GM23338 (cell line): Measurements from ENCODE around the gene BMPER. TPM values are rescaled to one million over a fixed set of nuclear protein-coding genes. Genes with fewer than 3 reads are reported as not detected.

Experiments
- ATAC-seq: fragments of 200-7000 bp; cut with Tn5 transposase; 3 replicates; pipeline ENCODE4 v1.9.1; 2020
- DNase-seq: peaks from one replicate; pipeline ENCODE4 v3.0.0-alpha.2; 2015; ENCODE audit warnings: low spot score
- H2AFZ ChIP-seq: fragments of 200-600 bp; sonication (generic); 2 replicates; pipeline ENCODE4 v1.8.0; 2016; ENCODE audit warnings: antibody characterized with exemption, mild to moderate bottlenecking, moderate library complexity
- H3F3A ChIP-seq: fragments of 200-600 bp; sonication (generic); replicated peaks from 2 replicates; pipeline ENCODE4 v1.8.0; 2017; ENCODE audit warnings: antibody characterized with exemption, mixed run types, low read depth
- H3K27ac ChIP-seq: fragments of 200-600 bp; sonication (generic); 2 replicates; pipeline ENCODE4 v1.6.1; 2016; ENCODE audit warnings: low read depth
- H3K27me3 ChIP-seq: fragments of 200-600 bp; sonication (generic); 2 replicates; pipeline ENCODE4 v1.8.0; 2016; ENCODE audit warnings: mild to moderate bottlenecking, mixed run types, moderate library complexity; ENCODE audit not compliant: insufficient read depth
- H3K36me3 ChIP-seq: fragments of 200-600 bp; sonication (generic); 2 replicates; pipeline ENCODE4 v1.8.0; 2016; ENCODE audit warnings: mild to moderate bottlenecking; ENCODE audit not compliant: insufficient read depth
- H3K4me1 ChIP-seq: fragments of 200-600 bp; sonication (generic); 2 replicates; pipeline ENCODE4 v1.8.0; 2016; ENCODE audit warnings: mild to moderate bottlenecking, moderate library complexity; ENCODE audit not compliant: insufficient read depth
- H3K4me2 ChIP-seq: fragments of 200-600 bp; sonication (generic); 2 replicates; pipeline ENCODE4 v1.7.1; 2017; ENCODE audit warnings: mixed run types
- H3K4me3 ChIP-seq: fragments of 200-600 bp; sonication (generic); 2 replicates; pipeline ENCODE4 v1.6.1; 2016; ENCODE audit warnings: mixed run types
- H3K79me2 ChIP-seq: fragments of 200-600 bp; sonication (generic); replicated peaks from 2 replicates; pipeline ENCODE4 v1.8.0; 2017; ENCODE audit warnings: mild to moderate bottlenecking; ENCODE audit not compliant: insufficient read depth
- H3K9me2 ChIP-seq: fragments of 200-600 bp; sonication (generic); 2 replicates; pipeline ENCODE4 v1.8.0; 2017; ENCODE audit not compliant: insufficient read depth
- H4K20me1 ChIP-seq: fragments of 200-600 bp; sonication (generic); replicated peaks from 2 replicates; pipeline ENCODE4 v1.8.0; 2017; ENCODE audit warnings: mild to moderate bottlenecking; ENCODE audit not compliant: insufficient read depth
- H3K27ac Mint-ChIP-seq: 2 replicates; pipeline ENCODE4 v1.8.0; 2020; ENCODE audit warnings: inconsistent platforms, mild to moderate bottlenecking, moderate library complexity, mixed read lengths
- H3K27me3 Mint-ChIP-seq: 3 replicates; pipeline ENCODE4 v1.8.0; 2022; ENCODE audit warnings: low read depth, mild to moderate bottlenecking, moderate library complexity, mixed read lengths, inconsistent platforms; ENCODE audit not compliant: insufficient read depth, poor library complexity
- H3K36me3 Mint-ChIP-seq: 3 replicates; pipeline ENCODE4 v1.8.0; 2021; ENCODE audit warnings: low read depth, mild to moderate bottlenecking, inconsistent platforms, moderate library complexity, mixed read lengths
- H3K4me1 Mint-ChIP-seq: 3 replicates; pipeline ENCODE4 v1.8.0; 2020; ENCODE audit warnings: mild to moderate bottlenecking, inconsistent platforms, mixed read lengths
- H3K4me3 Mint-ChIP-seq: 3 replicates; pipeline ENCODE4 v1.8.0; 2021; ENCODE audit warnings: moderate library complexity, mild to moderate bottlenecking, inconsistent platforms, mixed read lengths
- H3K9me3 Mint-ChIP-seq: 3 replicates; pipeline ENCODE4 v1.8.0; 2020; ENCODE audit warnings: moderate library complexity, mild to moderate bottlenecking, inconsistent platforms, mixed read lengths
- CREB1 ChIP-seq: fragments of 250-450 bp; sonication (Bioruptor Pico); IDR thresholded peaks from 2 replicates; pipeline ENCODE4 v1.5.0; 2020; ENCODE audit warnings: low read depth, mild to moderate bottlenecking, moderate library complexity
- EZH2 ChIP-seq: fragments of 200-600 bp; sonication (generic); IDR thresholded peaks from one replicate; pipeline ENCODE4 v1.8.0; 2017; ENCODE audit warnings: antibody characterized with exemption, mild to moderate bottlenecking, low read depth; ENCODE audit not compliant: unreplicated experiment
- EZH2phosphoT487 ChIP-seq: fragments of 200-600 bp; sonication (generic); IDR thresholded peaks from one replicate; pipeline ENCODE4 v1.8.1; 2018; ENCODE audit warnings: antibody characterized with exemption; ENCODE audit not compliant: unreplicated experiment
- JUNB ChIP-seq: IDR thresholded peaks from one replicate; pipeline ENCODE4 v1.6.1; 2016; ENCODE audit warnings: antibody characterized with exemption; ENCODE audit not compliant: unreplicated experiment
- NANOG ChIP-seq: IDR thresholded peaks from 2 replicates; pipeline ENCODE4 v1.6.1; 2016; ENCODE audit warnings: antibody characterized with exemption, borderline replicate concordance
- POLR2AphosphoS5 ChIP-seq: IDR thresholded peaks from 2 replicates; pipeline ENCODE4 v1.6.1; 2016; ENCODE audit warnings: antibody characterized with exemption, low read depth
- STAT1 ChIP-seq: IDR thresholded peaks from one replicate; pipeline ENCODE4 v1.6.1; 2016; ENCODE audit warnings: antibody characterized with exemption; ENCODE audit not compliant: unreplicated experiment
- ZNF114 ChIP-seq: fragments of 250-450 bp; sonication (Bioruptor Pico); IDR thresholded peaks from 2 replicates; pipeline ENCODE4 v1.5.0; 2020; ENCODE audit warnings: mild to moderate bottlenecking, moderate library complexity
- ZNF331 ChIP-seq: fragments of 250-450 bp; sonication (Bioruptor Pico); IDR thresholded peaks from 2 replicates; pipeline ENCODE4 v1.5.0; 2020; ENCODE audit warnings: low read depth, mild to moderate bottlenecking, moderate library complexity
- polyA plus RNA-seq: library from polyadenylated mRNA; unstranded; fragments of >200 nt; fragmentation: Nextera tagmentation; extraction: Ambion mirVana; gene quantifications from 2 replicates; pipeline ENCODE4 v1.2.1, GENCODE V29; 2016
- total RNA-seq: library from RNA; depleted of rRNA; stranded (reverse); fragments of >200 nt; shearing (Covaris generic); gene quantifications from 2 replicates; pipeline ENCODE4 v1.2.3, GENCODE V29; 2014
- TF ChIP-seq, protein P1 (sequence below): IDR thresholded peaks from one replicate; pipeline ENCODE4 v1.6.1; 2018; ENCODE audit warnings: antibody characterized with exemption; ENCODE audit not compliant: unreplicated experiment
- TF ChIP-seq, protein P2 (sequence below): IDR thresholded peaks from 2 replicates; pipeline ENCODE4 v1.6.1; 2016; ENCODE audit warnings: antibody characterized with exemption
- TF ChIP-seq, protein P3 (sequence below): fragments of 250-450 bp; sonication (Bioruptor Pico); IDR thresholded peaks from 2 replicates; pipeline ENCODE4 v1.5.0; 2020; ENCODE audit warnings: mild to moderate bottlenecking, moderate library complexity
- TF ChIP-seq, protein P4 (sequence below), 2 experiments: fragments of 200-600 bp in 1 of 2; sonication (generic) in 1 of 2; conservative IDR thresholded peaks; 2 replicates each; pipeline versions ENCODE4 v1.5.1 to v1.6.1; 2016 to 2017; ENCODE audit warnings: antibody characterized with exemption in 2 of 2, low read depth in 2 of 2, mild to moderate bottlenecking in 2 of 2, moderate library complexity in 1 of 2

BMPER gene
- total and polyA plus RNA-seq, 2 experiments from 2014 or later: 0.53 to 1.4 TPM

DNA sequence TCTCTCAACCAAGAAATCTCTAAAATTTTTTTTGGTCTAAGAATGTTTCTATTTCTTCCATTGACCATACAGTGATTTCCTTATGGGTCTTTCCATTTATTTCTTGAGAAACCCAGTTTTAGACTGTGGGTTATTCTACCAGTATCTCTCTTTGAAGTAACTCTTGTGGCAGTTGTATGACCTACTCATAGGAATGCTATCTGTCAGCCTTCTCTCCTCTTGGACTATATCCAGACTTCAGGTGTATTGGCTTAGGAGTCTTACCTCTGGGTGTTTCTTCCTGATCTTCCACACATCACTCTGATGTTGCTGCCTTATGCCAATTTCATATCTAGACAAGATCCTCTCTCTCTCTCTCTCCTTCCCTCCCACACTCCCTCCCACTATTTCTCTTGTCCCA, 178.1 kb downstream of the BMPER start:
- Mint-ChIP-seq H3K4me3 (no peak overlapping the region), H3K27me3 (no peaks in the 10 kb centered on the region), H3K36me3 (no peaks in the 10 kb centered on the region), H3K4me1 (no peaks in the 10 kb centered on the region), H3K27ac (no peak overlapping the region), H3K9me3 (no peaks in the 10 kb centered on the region)
- Histone ChIP-seq H3K36me3 (no peaks in the 10 kb centered on the region), H3K27ac (no peak overlapping the region), H3K79me2 (no peaks in the 10 kb centered on the region), H3K27me3 (no peaks in the 10 kb centered on the region), H3K4me1 (no peaks in the 10 kb centered on the region), H2AFZ (no peak overlapping the region), H3F3A (no peaks in the 10 kb centered on the region), H4K20me1 (no peaks in the 10 kb centered on the region), H3K9me2 (peaks cover 20% of the 10 kb centered on the region), H3K4me3 (no peak overlapping the region), H3K4me2 (no peak overlapping the region)
- DNase-seq (no peak), ATAC-seq (no peak)
- TF ChIP-seq, protein P1, sequence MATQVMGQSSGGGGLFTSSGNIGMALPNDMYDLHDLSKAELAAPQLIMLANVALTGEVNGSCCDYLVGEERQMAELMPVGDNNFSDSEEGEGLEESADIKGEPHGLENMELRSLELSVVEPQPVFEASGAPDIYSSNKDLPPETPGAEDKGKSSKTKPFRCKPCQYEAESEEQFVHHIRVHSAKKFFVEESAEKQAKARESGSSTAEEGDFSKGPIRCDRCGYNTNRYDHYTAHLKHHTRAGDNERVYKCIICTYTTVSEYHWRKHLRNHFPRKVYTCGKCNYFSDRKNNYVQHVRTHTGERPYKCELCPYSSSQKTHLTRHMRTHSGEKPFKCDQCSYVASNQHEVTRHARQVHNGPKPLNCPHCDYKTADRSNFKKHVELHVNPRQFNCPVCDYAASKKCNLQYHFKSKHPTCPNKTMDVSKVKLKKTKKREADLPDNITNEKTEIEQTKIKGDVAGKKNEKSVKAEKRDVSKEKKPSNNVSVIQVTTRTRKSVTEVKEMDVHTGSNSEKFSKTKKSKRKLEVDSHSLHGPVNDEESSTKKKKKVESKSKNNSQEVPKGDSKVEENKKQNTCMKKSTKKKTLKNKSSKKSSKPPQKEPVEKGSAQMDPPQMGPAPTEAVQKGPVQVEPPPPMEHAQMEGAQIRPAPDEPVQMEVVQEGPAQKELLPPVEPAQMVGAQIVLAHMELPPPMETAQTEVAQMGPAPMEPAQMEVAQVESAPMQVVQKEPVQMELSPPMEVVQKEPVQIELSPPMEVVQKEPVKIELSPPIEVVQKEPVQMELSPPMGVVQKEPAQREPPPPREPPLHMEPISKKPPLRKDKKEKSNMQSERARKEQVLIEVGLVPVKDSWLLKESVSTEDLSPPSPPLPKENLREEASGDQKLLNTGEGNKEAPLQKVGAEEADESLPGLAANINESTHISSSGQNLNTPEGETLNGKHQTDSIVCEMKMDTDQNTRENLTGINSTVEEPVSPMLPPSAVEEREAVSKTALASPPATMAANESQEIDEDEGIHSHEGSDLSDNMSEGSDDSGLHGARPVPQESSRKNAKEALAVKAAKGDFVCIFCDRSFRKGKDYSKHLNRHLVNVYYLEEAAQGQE: no peak
- no peak for TF ChIP-seq STAT1
- TF ChIP-seq, protein P2, sequence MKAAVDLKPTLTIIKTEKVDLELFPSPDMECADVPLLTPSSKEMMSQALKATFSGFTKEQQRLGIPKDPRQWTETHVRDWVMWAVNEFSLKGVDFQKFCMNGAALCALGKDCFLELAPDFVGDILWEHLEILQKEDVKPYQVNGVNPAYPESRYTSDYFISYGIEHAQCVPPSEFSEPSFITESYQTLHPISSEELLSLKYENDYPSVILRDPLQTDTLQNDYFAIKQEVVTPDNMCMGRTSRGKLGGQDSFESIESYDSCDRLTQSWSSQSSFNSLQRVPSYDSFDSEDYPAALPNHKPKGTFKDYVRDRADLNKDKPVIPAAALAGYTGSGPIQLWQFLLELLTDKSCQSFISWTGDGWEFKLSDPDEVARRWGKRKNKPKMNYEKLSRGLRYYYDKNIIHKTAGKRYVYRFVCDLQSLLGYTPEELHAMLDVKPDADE: no peak
- TF ChIP-seq EZH2: no peak
- TF ChIP-seq ZNF114 (CRISPR knock-in tag): no peak
- no peak for TF ChIP-seq ZNF331 (CRISPR knock-in tag)
- no peak for TF ChIP-seq NANOG
- TF ChIP-seq EZH2phosphoT487: no peak
- TF ChIP-seq, protein P3, sequence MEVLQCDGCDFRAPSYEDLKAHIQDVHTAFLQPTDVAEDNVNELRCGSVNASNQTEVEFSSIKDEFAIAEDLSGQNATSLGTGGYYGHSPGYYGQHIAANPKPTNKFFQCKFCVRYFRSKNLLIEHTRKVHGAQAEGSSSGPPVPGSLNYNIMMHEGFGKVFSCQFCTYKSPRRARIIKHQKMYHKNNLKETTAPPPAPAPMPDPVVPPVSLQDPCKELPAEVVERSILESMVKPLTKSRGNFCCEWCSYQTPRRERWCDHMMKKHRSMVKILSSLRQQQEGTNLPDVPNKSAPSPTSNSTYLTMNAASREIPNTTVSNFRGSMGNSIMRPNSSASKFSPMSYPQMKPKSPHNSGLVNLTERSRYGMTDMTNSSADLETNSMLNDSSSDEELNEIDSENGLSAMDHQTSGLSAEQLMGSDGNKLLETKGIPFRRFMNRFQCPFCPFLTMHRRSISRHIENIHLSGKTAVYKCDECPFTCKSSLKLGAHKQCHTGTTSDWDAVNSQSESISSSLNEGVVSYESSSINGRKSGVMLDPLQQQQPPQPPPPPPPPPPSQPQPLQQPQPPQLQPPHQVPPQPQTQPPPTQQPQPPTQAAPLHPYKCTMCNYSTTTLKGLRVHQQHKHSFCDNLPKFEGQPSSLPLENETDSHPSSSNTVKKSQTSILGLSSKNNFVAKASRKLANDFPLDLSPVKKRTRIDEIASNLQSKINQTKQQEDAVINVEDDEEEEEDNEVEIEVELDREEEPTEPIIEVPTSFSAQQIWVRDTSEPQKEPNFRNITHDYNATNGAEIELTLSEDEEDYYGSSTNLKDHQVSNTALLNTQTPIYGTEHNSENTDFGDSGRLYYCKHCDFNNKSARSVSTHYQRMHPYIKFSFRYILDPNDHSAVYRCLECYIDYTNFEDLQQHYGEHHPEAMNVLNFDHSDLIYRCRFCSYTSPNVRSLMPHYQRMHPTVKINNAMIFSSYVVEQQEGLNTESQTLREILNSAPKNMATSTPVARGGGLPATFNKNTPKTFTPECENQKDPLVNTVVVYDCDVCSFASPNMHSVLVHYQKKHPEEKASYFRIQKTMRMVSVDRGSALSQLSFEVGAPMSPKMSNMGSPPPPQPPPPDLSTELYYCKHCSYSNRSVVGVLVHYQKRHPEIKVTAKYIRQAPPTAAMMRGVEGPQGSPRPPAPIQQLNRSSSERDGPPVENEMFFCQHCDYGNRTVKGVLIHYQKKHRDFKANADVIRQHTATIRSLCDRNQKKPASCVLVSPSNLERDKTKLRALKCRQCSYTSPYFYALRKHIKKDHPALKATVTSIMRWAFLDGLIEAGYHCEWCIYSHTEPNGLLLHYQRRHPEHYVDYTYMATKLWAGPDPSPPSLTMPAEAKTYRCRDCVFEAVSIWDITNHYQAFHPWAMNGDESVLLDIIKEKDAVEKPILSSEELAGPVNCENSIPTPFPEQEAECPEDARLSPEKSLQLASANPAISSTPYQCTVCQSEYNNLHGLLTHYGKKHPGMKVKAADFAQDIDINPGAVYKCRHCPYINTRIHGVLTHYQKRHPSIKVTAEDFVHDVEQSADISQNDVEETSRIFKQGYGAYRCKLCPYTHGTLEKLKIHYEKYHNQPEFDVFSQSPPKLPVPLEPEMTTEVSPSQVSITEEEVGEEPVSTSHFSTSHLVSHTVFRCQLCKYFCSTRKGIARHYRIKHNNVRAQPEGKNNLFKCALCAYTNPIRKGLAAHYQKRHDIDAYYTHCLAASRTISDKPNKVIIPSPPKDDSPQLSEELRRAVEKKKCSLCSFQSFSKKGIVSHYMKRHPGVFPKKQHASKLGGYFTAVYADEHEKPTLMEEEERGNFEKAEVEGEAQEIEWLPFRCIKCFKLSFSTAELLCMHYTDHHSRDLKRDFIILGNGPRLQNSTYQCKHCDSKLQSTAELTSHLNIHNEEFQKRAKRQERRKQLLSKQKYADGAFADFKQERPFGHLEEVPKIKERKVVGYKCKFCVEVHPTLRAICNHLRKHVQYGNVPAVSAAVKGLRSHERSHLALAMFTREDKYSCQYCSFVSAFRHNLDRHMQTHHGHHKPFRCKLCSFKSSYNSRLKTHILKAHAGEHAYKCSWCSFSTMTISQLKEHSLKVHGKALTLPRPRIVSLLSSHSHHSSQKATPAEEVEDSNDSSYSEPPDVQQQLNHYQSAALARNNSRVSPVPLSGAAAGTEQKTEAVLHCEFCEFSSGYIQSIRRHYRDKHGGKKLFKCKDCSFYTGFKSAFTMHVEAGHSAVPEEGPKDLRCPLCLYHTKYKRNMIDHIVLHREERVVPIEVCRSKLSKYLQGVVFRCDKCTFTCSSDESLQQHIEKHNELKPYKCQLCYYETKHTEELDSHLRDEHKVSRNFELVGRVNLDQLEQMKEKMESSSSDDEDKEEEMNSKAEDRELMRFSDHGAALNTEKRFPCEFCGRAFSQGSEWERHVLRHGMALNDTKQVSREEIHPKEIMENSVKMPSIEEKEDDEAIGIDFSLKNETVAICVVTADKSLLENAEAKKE (CRISPR knock-in tag): no peak
- no peak for TF ChIP-seq JUNB
- TF ChIP-seq POLR2AphosphoS5: no peak
- TF ChIP-seq CREB1 (CRISPR knock-in tag): no peak
- TF ChIP-seq, protein P4, sequence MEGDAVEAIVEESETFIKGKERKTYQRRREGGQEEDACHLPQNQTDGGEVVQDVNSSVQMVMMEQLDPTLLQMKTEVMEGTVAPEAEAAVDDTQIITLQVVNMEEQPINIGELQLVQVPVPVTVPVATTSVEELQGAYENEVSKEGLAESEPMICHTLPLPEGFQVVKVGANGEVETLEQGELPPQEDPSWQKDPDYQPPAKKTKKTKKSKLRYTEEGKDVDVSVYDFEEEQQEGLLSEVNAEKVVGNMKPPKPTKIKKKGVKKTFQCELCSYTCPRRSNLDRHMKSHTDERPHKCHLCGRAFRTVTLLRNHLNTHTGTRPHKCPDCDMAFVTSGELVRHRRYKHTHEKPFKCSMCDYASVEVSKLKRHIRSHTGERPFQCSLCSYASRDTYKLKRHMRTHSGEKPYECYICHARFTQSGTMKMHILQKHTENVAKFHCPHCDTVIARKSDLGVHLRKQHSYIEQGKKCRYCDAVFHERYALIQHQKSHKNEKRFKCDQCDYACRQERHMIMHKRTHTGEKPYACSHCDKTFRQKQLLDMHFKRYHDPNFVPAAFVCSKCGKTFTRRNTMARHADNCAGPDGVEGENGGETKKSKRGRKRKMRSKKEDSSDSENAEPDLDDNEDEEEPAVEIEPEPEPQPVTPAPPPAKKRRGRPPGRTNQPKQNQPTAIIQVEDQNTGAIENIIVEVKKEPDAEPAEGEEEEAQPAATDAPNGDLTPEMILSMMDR (conservative IDR thresholded peaks at IDR 0.05; ENCODE audit: low read depth in 2 of 2): no peak
